ENCODE measurements around the gene PHACTR4.

DNA sequence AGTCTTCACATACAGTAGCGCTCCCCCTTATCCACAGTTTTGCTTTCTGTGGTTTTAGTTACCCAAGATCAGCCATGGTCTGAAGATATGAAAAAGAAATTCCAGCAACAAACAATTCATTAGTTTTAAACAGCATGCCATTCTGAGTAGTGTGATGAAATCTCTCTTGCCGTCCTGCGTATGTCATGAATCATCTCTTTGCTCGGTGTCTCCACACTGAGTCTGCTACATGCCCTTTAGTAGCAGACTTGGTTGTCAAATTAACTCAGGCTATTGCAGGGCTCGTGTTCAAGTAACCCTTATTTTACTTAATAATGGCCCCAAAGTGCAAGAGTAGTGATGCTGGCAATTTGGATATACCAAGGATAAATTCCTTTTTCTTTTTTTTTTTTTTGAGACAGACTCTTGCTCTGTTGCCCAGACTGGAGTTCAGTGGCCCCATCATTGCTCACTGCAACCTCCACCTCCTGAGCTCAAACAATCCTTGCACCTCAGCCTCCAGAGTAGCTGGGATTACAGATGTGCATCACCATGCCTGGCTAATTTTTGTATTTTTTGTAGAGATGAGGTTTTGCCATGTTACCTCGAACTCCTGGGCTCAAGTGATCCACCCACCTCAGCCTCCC, 22.6 kb downstream of the PHACTR4 start:
- TF ChIP-seq, protein P1, sequence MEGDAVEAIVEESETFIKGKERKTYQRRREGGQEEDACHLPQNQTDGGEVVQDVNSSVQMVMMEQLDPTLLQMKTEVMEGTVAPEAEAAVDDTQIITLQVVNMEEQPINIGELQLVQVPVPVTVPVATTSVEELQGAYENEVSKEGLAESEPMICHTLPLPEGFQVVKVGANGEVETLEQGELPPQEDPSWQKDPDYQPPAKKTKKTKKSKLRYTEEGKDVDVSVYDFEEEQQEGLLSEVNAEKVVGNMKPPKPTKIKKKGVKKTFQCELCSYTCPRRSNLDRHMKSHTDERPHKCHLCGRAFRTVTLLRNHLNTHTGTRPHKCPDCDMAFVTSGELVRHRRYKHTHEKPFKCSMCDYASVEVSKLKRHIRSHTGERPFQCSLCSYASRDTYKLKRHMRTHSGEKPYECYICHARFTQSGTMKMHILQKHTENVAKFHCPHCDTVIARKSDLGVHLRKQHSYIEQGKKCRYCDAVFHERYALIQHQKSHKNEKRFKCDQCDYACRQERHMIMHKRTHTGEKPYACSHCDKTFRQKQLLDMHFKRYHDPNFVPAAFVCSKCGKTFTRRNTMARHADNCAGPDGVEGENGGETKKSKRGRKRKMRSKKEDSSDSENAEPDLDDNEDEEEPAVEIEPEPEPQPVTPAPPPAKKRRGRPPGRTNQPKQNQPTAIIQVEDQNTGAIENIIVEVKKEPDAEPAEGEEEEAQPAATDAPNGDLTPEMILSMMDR (IDR thresholded peaks at IDR 0.05) = no peak
- TF ChIP-seq ZNF232 (CRISPR knock-in tag; IDR thresholded peaks at IDR 0.05) (no peak), MXD4 (CRISPR knock-in tag; IDR thresholded peaks at IDR 0.05; ENCODE audit: borderline replicate concordance) (no peak), ZNF219 (CRISPR knock-in tag; IDR thresholded peaks at IDR 0.05; ENCODE audit: borderline replicate concordance) (no peak), SMAD4 (CRISPR knock-in tag; IDR thresholded peaks at IDR 0.05) (no peak), GRHL2 (CRISPR knock-in tag; IDR thresholded peaks at IDR 0.05; ENCODE audit: insufficient replicate concordance, severe bottlenecking) (no peak)
- TF ChIP-seq, protein P2, sequence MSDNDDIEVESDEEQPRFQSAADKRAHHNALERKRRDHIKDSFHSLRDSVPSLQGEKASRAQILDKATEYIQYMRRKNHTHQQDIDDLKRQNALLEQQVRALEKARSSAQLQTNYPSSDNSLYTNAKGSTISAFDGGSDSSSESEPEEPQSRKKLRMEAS (CRISPR knock-in tag; IDR thresholded peaks at IDR 0.05) = no peak
- TF ChIP-seq, protein P3, sequence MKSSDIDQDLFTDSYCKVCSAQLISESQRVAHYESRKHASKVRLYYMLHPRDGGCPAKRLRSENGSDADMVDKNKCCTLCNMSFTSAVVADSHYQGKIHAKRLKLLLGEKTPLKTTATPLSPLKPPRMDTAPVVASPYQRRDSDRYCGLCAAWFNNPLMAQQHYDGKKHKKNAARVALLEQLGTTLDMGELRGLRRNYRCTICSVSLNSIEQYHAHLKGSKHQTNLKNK (CRISPR knock-in tag; IDR thresholded peaks at IDR 0.05) = no peak
- TF ChIP-seq, protein P4, sequence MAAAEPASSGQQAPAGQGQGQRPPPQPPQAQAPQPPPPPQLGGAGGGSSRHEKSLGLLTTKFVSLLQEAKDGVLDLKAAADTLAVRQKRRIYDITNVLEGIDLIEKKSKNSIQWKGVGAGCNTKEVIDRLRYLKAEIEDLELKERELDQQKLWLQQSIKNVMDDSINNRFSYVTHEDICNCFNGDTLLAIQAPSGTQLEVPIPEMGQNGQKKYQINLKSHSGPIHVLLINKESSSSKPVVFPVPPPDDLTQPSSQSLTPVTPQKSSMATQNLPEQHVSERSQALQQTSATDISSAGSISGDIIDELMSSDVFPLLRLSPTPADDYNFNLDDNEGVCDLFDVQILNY (CRISPR knock-in tag; IDR thresholded peaks at IDR 0.05) = no peak
- TF ChIP-seq, protein P5, sequence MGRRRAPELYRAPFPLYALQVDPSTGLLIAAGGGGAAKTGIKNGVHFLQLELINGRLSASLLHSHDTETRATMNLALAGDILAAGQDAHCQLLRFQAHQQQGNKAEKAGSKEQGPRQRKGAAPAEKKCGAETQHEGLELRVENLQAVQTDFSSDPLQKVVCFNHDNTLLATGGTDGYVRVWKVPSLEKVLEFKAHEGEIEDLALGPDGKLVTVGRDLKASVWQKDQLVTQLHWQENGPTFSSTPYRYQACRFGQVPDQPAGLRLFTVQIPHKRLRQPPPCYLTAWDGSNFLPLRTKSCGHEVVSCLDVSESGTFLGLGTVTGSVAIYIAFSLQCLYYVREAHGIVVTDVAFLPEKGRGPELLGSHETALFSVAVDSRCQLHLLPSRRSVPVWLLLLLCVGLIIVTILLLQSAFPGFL (CRISPR knock-in tag; IDR thresholded peaks at IDR 0.05; ENCODE audit: borderline replicate concordance) = no peak
- TF ChIP-seq, protein P6, sequence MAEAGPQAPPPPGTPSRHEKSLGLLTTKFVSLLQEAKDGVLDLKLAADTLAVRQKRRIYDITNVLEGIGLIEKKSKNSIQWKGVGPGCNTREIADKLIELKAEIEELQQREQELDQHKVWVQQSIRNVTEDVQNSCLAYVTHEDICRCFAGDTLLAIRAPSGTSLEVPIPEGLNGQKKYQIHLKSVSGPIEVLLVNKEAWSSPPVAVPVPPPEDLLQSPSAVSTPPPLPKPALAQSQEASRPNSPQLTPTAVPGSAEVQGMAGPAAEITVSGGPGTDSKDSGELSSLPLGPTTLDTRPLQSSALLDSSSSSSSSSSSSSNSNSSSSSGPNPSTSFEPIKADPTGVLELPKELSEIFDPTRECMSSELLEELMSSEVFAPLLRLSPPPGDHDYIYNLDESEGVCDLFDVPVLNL (CRISPR knock-in tag; IDR thresholded peaks at IDR 0.05; ENCODE audit: borderline replicate concordance, low read depth) = no peak
